Activated CD4-positive, alpha-beta T cell treated with anti-CD3 and anti-CD28 coated beads, Interleukin-2, amount 10 ng/mL, durations not matched to agents 7 days and 5 days (primary cell): ENCODE measurements around the gene RSAD1. TPM values are rescaled to one million over a fixed set of nuclear protein-coding genes. Genes with fewer than 3 reads are reported as not detected.

Experiments used
- CTCF ChIA-PET: fragments of 350-600 bp; sonication (Branson Sonifier 250); formaldehyde crosslinking; loops from one replicate; lab custom pipeline; 2021; ENCODE audit warnings: antibody characterized with exemption; lab: Charles Lee
- POLR2A ChIA-PET: fragments of 350-600 bp; sonication (Branson Sonifier 250); formaldehyde crosslinking; loops from one replicate; lab custom pipeline; 2021; ENCODE audit warnings: antibody characterized with exemption; lab: Charles Lee
- DNase-seq: peaks from one replicate; pipeline ENCODE4 v3.0.0-alpha.2; 2020
- H3K27ac Mint-ChIP-seq: one replicate; pipeline ENCODE4 v1.8.0; 2021; ENCODE audit warnings: mild to moderate bottlenecking, moderate library complexity, mixed read lengths
- H3K27me3 Mint-ChIP-seq: one replicate; pipeline ENCODE4 v1.8.0; 2021; ENCODE audit warnings: mixed read lengths
- H3K36me3 Mint-ChIP-seq: one replicate; pipeline ENCODE4 v1.8.0; 2021; ENCODE audit warnings: low read depth, mixed read lengths
- H3K4me1 Mint-ChIP-seq: one replicate; pipeline ENCODE4 v1.8.0; 2021; ENCODE audit warnings: mixed read lengths
- H3K4me3 Mint-ChIP-seq: one replicate; pipeline ENCODE4 v1.8.0; 2021; ENCODE audit warnings: mild to moderate bottlenecking, moderate library complexity, mixed read lengths
- H3K9me3 Mint-ChIP-seq: one replicate; pipeline ENCODE4 v1.8.0; 2021; ENCODE audit warnings: mixed read lengths
- total RNA-seq, 2 experiments: library from RNA; stranded (reverse); gene quantifications; one replicate each; pipeline ENCODE4 v1.2.3, GENCODE V29; 2021

RSAD1 gene
- total RNA-seq, 2 experiments from 2014 or later, result 22.5 to 25.1 TPM

- CTCF ChIA-PET, result interaction anchor here (1.2 kb wide), 1 partner anchor 23 kb away, joined by 3 read pairs; no protein-coding TSS in a partner anchor
- H3K4me3 Mint-ChIP-seq, result no peak overlapping the region
- H3K27me3 Mint-ChIP-seq, result peaks cover 3% of the 10 kb centered on the region
- POLR2A ChIA-PET, result no interaction called here
- no peak overlapping the region for H3K27ac Mint-ChIP-seq
- no peaks in the 10 kb centered on the region for H3K36me3 Mint-ChIP-seq
- no peaks in the 10 kb centered on the region for H3K9me3 Mint-ChIP-seq
- no peaks in the 10 kb centered on the region for H3K4me1 Mint-ChIP-seq
- no peak for DNase-seq
Measured at GRCh38 chr17:50492214-50492613, 13.6 kb downstream of the RSAD1 start.

- Mint-ChIP-seq H3K27me3 (peaks cover 3% of the 10 kb centered on the region), H3K27ac (no peak overlapping the region), H3K36me3 (no peaks in the 10 kb centered on the region), H3K4me3 (no peak overlapping the region), H3K9me3 (no peaks in the 10 kb centered on the region), H3K4me1 (no peaks in the 10 kb centered on the region)
- POLR2A ChIA-PET, result no interaction called here
- no peak for DNase-seq
- CTCF ChIA-PET, result interaction anchor here (0.6 to 1.6 kb wide), 4 partner anchors 11 to 189 kb away, joined by 3 to 5 read pairs (median 4); partner anchors contain the start of gene LRRC59
Measured at GRCh38 chr17:50493744-50494143, 15.1 kb downstream of the RSAD1 start.

- H3K27ac Mint-ChIP-seq, result no peak overlapping the region
- POLR2A ChIA-PET, result no interaction called here
Measured at GRCh38 chr17:50495217-50495823, 16.7 kb downstream of the RSAD1 start.

GRCh38 chr17:50495918-50496317, 17.3 kb downstream of the RSAD1 start:
- ChIA-PET POLR2A (no interaction called here), CTCF (interaction anchor here (1.0 kb wide), 1 partner anchor 16 kb away, joined by 3 read pairs; no protein-coding TSS in a partner anchor)
- Mint-ChIP-seq H3K36me3 (no peaks in the 10 kb centered on the region), H3K9me3 (no peaks in the 10 kb centered on the region), H3K4me3 (no peak overlapping the region), H3K27ac (no peak overlapping the region), H3K4me1 (no peaks in the 10 kb centered on the region), H3K27me3 (peaks cover 3% of the 10 kb centered on the region)
- DNase-seq, result no peak

More at GRCh38 chr17:50495217-50495823, 16.7 kb downstream of the RSAD1 start:
- Mint-ChIP-seq H3K4me1 (no peaks in the 10 kb centered on the region), H3K4me3 (no peak overlapping the region), H3K9me3 (no peaks in the 10 kb centered on the region), H3K27me3 (peaks cover 3% of the 10 kb centered on the region), H3K36me3 (no peaks in the 10 kb centered on the region)
- CTCF ChIA-PET, result interaction anchor here (1.0 kb wide), 1 partner anchor 16 kb away, joined by 3 read pairs; no protein-coding TSS in a partner anchor
- DNase-seq, result no peak

GRCh38 chr17:50498021-50498874, 19.6 kb downstream of the RSAD1 start:
- peaks cover 1% of the 10 kb centered on the region for H3K4me1 Mint-ChIP-seq
- POLR2A ChIA-PET, result no interaction called here
- H3K36me3 Mint-ChIP-seq, result no peaks in the 10 kb centered on the region
- no peak overlapping the region for H3K4me3 Mint-ChIP-seq
- H3K9me3 Mint-ChIP-seq, result no peaks in the 10 kb centered on the region
- DNase-seq, result no peak
- CTCF ChIA-PET, result interaction anchor here (1.5 to 1.6 kb wide), 2 partner anchors 10 to 14 kb away, joined by 5 to 6 read pairs; no protein-coding TSS in a partner anchor
- H3K27me3 Mint-ChIP-seq, result peaks cover 3% of the 10 kb centered on the region
- H3K27ac Mint-ChIP-seq, result no peak overlapping the region

GRCh38 chr17:50499270-50499669, 20.6 kb downstream of the RSAD1 start:
- ChIA-PET POLR2A (no interaction called here), CTCF (interaction anchor here (1.6 kb wide), 1 partner anchor 15 kb away, joined by 5 read pairs; no protein-coding TSS in a partner anchor)
- Mint-ChIP-seq H3K27ac (no peak overlapping the region), H3K9me3 (no peaks in the 10 kb centered on the region), H3K4me1 (peaks cover 8% of the 10 kb centered on the region), H3K27me3 (peaks cover 2% of the 10 kb centered on the region), H3K4me3 (no peak overlapping the region), H3K36me3 (no peaks in the 10 kb centered on the region)
- no peak for DNase-seq

- POLR2A ChIA-PET, result no interaction called here
- Mint-ChIP-seq H3K9me3 (no peaks in the 10 kb centered on the region), H3K27me3 (peaks cover 2% of the 10 kb centered on the region), H3K27ac (no peak overlapping the region), H3K4me1 (peaks cover 12% of the 10 kb centered on the region), H3K36me3 (no peaks in the 10 kb centered on the region), H3K4me3 (no peak overlapping the region)
- DNase-seq, result no peak
- CTCF ChIA-PET, result interaction anchor here (1.6 kb wide), 1 partner anchor 16 kb away, joined by 5 read pairs; no protein-coding TSS in a partner anchor
Measured at GRCh38 chr17:50499721-50500120, 21.1 kb downstream of the RSAD1 start.

GRCh38 chr17:50501054-50501453, 22.4 kb downstream of the RSAD1 start:
- H3K4me3 Mint-ChIP-seq, result no peak overlapping the region
- H3K27me3 Mint-ChIP-seq, result peaks cover 7% of the 10 kb centered on the region
- no peak overlapping the region for H3K27ac Mint-ChIP-seq
- ChIA-PET CTCF (interaction anchor here (0.6 to 3.5 kb wide), 6 partner anchors 10 to 22 kb away, joined by 3 to 9 read pairs (median 4); partner anchors contain the start of gene RSAD1), POLR2A (no interaction called here)
- H3K36me3 Mint-ChIP-seq, result no peaks in the 10 kb centered on the region
- peaks cover 21% of the 10 kb centered on the region for H3K4me1 Mint-ChIP-seq
- peak; percentile 35 for DNase-seq
- H3K9me3 Mint-ChIP-seq, result no peaks in the 10 kb centered on the region

- Mint-ChIP-seq H3K9me3 (no peaks in the 10 kb centered on the region), H3K4me1 (peaks cover 21% of the 10 kb centered on the region), H3K4me3 (no peak overlapping the region), H3K27me3 (peaks cover 9% of the 10 kb centered on the region), H3K27ac (no peak overlapping the region), H3K36me3 (no peaks in the 10 kb centered on the region)
- DNase-seq, result no peak
- ChIA-PET POLR2A (no interaction called here), CTCF (interaction anchor here (0.5 to 3.5 kb wide), 8 partner anchors 9 to 68 kb away, joined by 3 to 9 read pairs (median 4); partner anchors contain the start of gene RSAD1)
Measured at GRCh38 chr17:50502301-50502990, 23.8 kb downstream of the RSAD1 start.

- Mint-ChIP-seq H3K36me3 (no peaks in the 10 kb centered on the region), H3K27me3 (peaks cover 9% of the 10 kb centered on the region), H3K4me1 (peaks cover 43% of the 10 kb centered on the region), H3K4me3 (no peak overlapping the region), H3K9me3 (no peaks in the 10 kb centered on the region), H3K27ac (no peak overlapping the region)
- DNase-seq, result no peak
- ChIA-PET CTCF (interaction anchor here (0.9 to 2.3 kb wide), 6 partner anchors 20 to 72 kb away, joined by 3 to 6 read pairs (median 6); no protein-coding TSS in a partner anchor), POLR2A (no interaction called here)
Measured at GRCh38 chr17:50505591-50506130, 27.0 kb downstream of the RSAD1 start.

GRCh38 chr17:50506298-50506697, 27.6 kb downstream of the RSAD1 start:
- Mint-ChIP-seq H3K4me1 (peaks cover 50% of the 10 kb centered on the region), H3K9me3 (no peaks in the 10 kb centered on the region), H3K27me3 (peaks cover 9% of the 10 kb centered on the region), H3K36me3 (no peaks in the 10 kb centered on the region), H3K4me3 (no peak overlapping the region), H3K27ac (no peak overlapping the region)
- POLR2A ChIA-PET, result no interaction called here
- CTCF ChIA-PET, result interaction anchor here (0.6 to 2.3 kb wide), 7 partner anchors 21 to 412 kb away, joined by 3 to 6 read pairs (median 4); partner anchors contain the start of genes LRRC59 and PPP1R9B
- DNase-seq, result no peak
